HCT116 (cell line): ENCODE data around the gene EXOC4. TPM values are rescaled to one million over a fixed set of nuclear protein-coding genes. Genes with fewer than 3 reads are reported as not detected.

ENCODE experiments used
- ATAC-seq: fragments of 200-7000 bp; cut with Tn5 transposase; 2 replicates; pipeline ENCODE4 v1.9.1; 2020; ENCODE audit warnings: mild to moderate bottlenecking, moderate library complexity
- BruUV-seq: library from RNA; stranded (reverse); fragments of 400-500 nt; replicated peaks from 2 replicates; lab custom pipeline; 2021; lab: Mats Ljungman, UMichigan
- CTCF ChIA-PET: fragments of 300-600 bp; sonication (Branson Sonifier 250); formaldehyde crosslinking; loops from one replicate; lab custom pipeline; 2021; ENCODE audit warnings: antibody characterized with exemption; lab: Charles Lee
- POLR2A ChIA-PET: fragments of 300-600, 350-600 bp; sonication (Branson Sonifier 250); formaldehyde crosslinking; loops from one replicate; lab custom pipeline; 2021; ENCODE audit warnings: antibody characterized with exemption; lab: Charles Lee
- RAD21 ChIA-PET, 2 experiments: fragments of 300-600 bp; sonication (Branson Sonifier 250); formaldehyde crosslinking; loops; one replicate each; lab custom pipeline; 2023; ENCODE audit warnings: low total read pairs in 2 of 2; ENCODE audit not compliant: uncharacterized antibody in 2 of 2, unreplicated experiment in 2 of 2, low non-redundant PET in 1 of 2; lab: Charles Lee
- DNase-seq: peaks from one replicate; pipeline ENCODE4 v3.0.0-alpha.2; 2010; ENCODE audit warnings: low read depth, low spot score
- H2AFZ ChIP-seq: fragments of 200-600 bp; shearing (Covaris generic), sonication (generic); 2 replicates; pipeline ENCODE4 v1.6.1; 2017; ENCODE audit warnings: low read depth, mixed run types, mixed read lengths, antibody characterized with exemption, low read length; ENCODE audit not compliant: poor library complexity, severe bottlenecking
- H3K27ac ChIP-seq: 2 replicates; pipeline ENCODE4 v1.5.1; 2012; ENCODE audit warnings: low read depth, low read length
- H3K27me3 ChIP-seq: fragments of 200-600 bp; sonication (generic); 2 replicates; pipeline ENCODE4 v1.6.1; 2016; ENCODE audit warnings: mixed run types, low read length, mixed read lengths; ENCODE audit not compliant: insufficient read depth
- H3K36me3 ChIP-seq, 2 experiments: fragments of 200-500 bp in 1 of 2; fragments of 200-600 bp in 1 of 2; sonication (Bioruptor generic) in 1 of 2; sonication (generic) in 1 of 2; 2 replicates each; pipeline versions ENCODE4 v1.5.1 to v1.6.1; 2014 to 2016; ENCODE audit warnings: low read length in 2 of 2, inconsistent platforms in 1 of 2, mixed read lengths in 1 of 2, mixed run types in 1 of 2; ENCODE audit not compliant: insufficient read depth in 2 of 2, control insufficient read depth in 1 of 2
- H3K4me1 ChIP-seq, 2 experiments: fragments of 200-600 bp in 1 of 2; sonication (generic) in 1 of 2; 2 replicates each; pipeline versions ENCODE4 v1.5.1 to v1.6.1; 2012 to 2017; ENCODE audit warnings: low read length in 2 of 2, inconsistent platforms in 1 of 2, mild to moderate bottlenecking in 1 of 2, mixed read lengths in 1 of 2, mixed run types in 1 of 2, moderate library complexity in 1 of 2; ENCODE audit not compliant: insufficient read depth in 2 of 2, control insufficient read depth in 1 of 2
- H3K4me2 ChIP-seq: fragments of 200-600 bp; sonication (generic); 2 replicates; pipeline ENCODE4 v1.6.1; 2017; ENCODE audit warnings: mixed run types, low read length, mixed read lengths
- H3K4me3 ChIP-seq, 2 experiments: fragments of 200-600 bp in 1 of 2; sonication (generic) in 1 of 2; replicated peaks in 1 of 2; 2 replicates each; pipeline ENCODE4 v1.5.1; 2011 to 2016; ENCODE audit warnings: low read length in 2 of 2, control low read depth in 1 of 2, low read depth in 1 of 2, mild to moderate bottlenecking in 1 of 2, mixed read lengths in 1 of 2, mixed run types in 1 of 2
- H3K79me2 ChIP-seq: fragments of 200-600 bp; sonication (generic); 2 replicates; pipeline ENCODE4 v1.6.1; 2017; ENCODE audit warnings: mild to moderate bottlenecking, mixed run types, low read length, moderate library complexity, mixed read lengths; ENCODE audit not compliant: insufficient read depth
- H3K9ac ChIP-seq: fragments of 200-600 bp; sonication (generic); 2 replicates; pipeline ENCODE4 v1.6.1; 2016; ENCODE audit warnings: low read length, mixed read lengths
- H3K9me2 ChIP-seq: fragments of 200-600 bp; sonication (generic), shearing (Covaris generic); 2 replicates; pipeline ENCODE4 v1.6.1; 2017; ENCODE audit warnings: mixed run types, mild to moderate bottlenecking, moderate library complexity; ENCODE audit not compliant: insufficient read depth
- H3K9me3 ChIP-seq, 2 experiments: fragments of 200-500 bp in 1 of 2; fragments of 200-600 bp in 1 of 2; sonication (Bioruptor generic) in 1 of 2; sonication (generic) in 1 of 2; 2 replicates each; pipeline ENCODE4 v1.6.1; 2014 to 2017; ENCODE audit warnings: low read length in 2 of 2, mixed read lengths in 2 of 2, inconsistent platforms in 1 of 2, low read depth in 1 of 2, mild to moderate bottlenecking in 1 of 2, mixed run types in 1 of 2, moderate library complexity in 1 of 2; ENCODE audit not compliant: control insufficient read depth in 1 of 2, insufficient read depth in 1 of 2
- H4K20me1 ChIP-seq: fragments of 200-600 bp; sonication (generic), shearing (Covaris generic); 2 replicates; pipeline ENCODE4 v1.6.1; 2017; ENCODE audit warnings: mixed run types, mild to moderate bottlenecking, moderate library complexity; ENCODE audit not compliant: insufficient read depth
- CBX3 ChIP-seq: IDR thresholded peaks from 2 replicates; pipeline ENCODE4 v1.6.1; 2012; ENCODE audit warnings: low read depth
- POLR2A ChIP-seq: IDR thresholded peaks from 2 replicates; pipeline ENCODE4 v1.7.0; 2011; ENCODE audit warnings: borderline replicate concordance; ENCODE audit not compliant: insufficient read depth, insufficient read length; ENCODE audit errors: extremely low read depth
- POLR2AphosphoS5 ChIP-seq: IDR thresholded peaks from 2 replicates; pipeline ENCODE4 v1.6.1; 2011; ENCODE audit warnings: mild to moderate bottlenecking, low read depth, low read length, moderate library complexity
- SIN3A ChIP-seq: IDR thresholded peaks from 2 replicates; pipeline ENCODE4 v1.6.1; 2012; ENCODE audit warnings: low read depth
- ZNF274 ChIP-seq: fragments of 200-500 bp; sonication (Bioruptor generic); IDR thresholded peaks from 2 replicates; pipeline ENCODE4 v1.6.1; 2014; ENCODE audit warnings: mild to moderate bottlenecking, low read depth, low read length, inconsistent platforms
- intact Hi-C: fragments of 100-400 bp; cut with micrococcal nuclease; formaldehyde crosslinking; loops from 2 replicates; pipeline ENCODE4 v1.10.0; 2022
- total RNA-seq: library from RNA; stranded (reverse); gene quantifications from one replicate; pipeline ENCODE4 v1.2.1, GENCODE V29; 2021; ENCODE audit not compliant: unreplicated experiment

EXOC4 gene
- total RNA-seq, 1 experiment from 2014 or later: 40.3 TPM

- no peaks in the 10 kb centered on the region for H3K27me3 ChIP-seq
- no peaks in the 10 kb centered on the region for H4K20me1 ChIP-seq
- no TSS peak for BruUV-seq
- no peak for TF ChIP-seq POLR2AphosphoS5
- TF ChIP-seq CBX3: no peak
- H3K9me2 ChIP-seq: no peaks in the 10 kb centered on the region
- CTCF ChIA-PET: no interaction called here
- RAD21 ChIA-PET: no interaction called here
- H3K27ac ChIP-seq: no peak overlapping the region
- H3K4me1 ChIP-seq: no peaks in the 10 kb centered on the region
- no peak overlapping the region for H3K4me2 ChIP-seq
- no peak overlapping the region for H3K9ac ChIP-seq
- intact Hi-C loops: no loop called here
- ATAC-seq (no peak), DNase-seq (no peak)
- no peak overlapping the region for H3K4me3 ChIP-seq
- H2AFZ ChIP-seq: no peak overlapping the region
- no peaks in the 10 kb centered on the region for H3K79me2 ChIP-seq
- POLR2A ChIA-PET: no interaction called here
- no peaks in the 10 kb centered on the region for H3K9me3 ChIP-seq
- no peaks in the 10 kb centered on the region for H3K36me3 ChIP-seq
Measured at GRCh38 chr7:133409966-133410365, 157.1 kb downstream of the EXOC4 start.

GRCh38 chr7:133411395-133411794, 158.5 kb downstream of the EXOC4 start:
- no peaks in the 10 kb centered on the region for H4K20me1 ChIP-seq
- POLR2A ChIA-PET: no interaction called here
- H3K9me2 ChIP-seq: no peaks in the 10 kb centered on the region
- H2AFZ ChIP-seq: no peak overlapping the region
- no peak overlapping the region for H3K4me3 ChIP-seq
- H3K27me3 ChIP-seq: no peaks in the 10 kb centered on the region
- no peak overlapping the region for H3K9ac ChIP-seq
- no peaks in the 10 kb centered on the region for H3K36me3 ChIP-seq
- no peaks in the 10 kb centered on the region for H3K79me2 ChIP-seq
- no TSS peak for BruUV-seq
- CTCF ChIA-PET: no interaction called here
- TF ChIP-seq POLR2AphosphoS5 (no peak), POLR2A (no peak), ZNF274 (no peak), SIN3A (no peak)
- intact Hi-C loops: no loop called here
- H3K9me3 ChIP-seq: no peaks in the 10 kb centered on the region
- RAD21 ChIA-PET: no interaction called here
- no peak overlapping the region for H3K4me2 ChIP-seq
- no peak for ATAC-seq
- DNase-seq: no peak
- H3K4me1 ChIP-seq: no peaks in the 10 kb centered on the region
- no peak overlapping the region for H3K27ac ChIP-seq
